ENCODE results near the gene IFI27L2.

- no peak for TF ChIP-seq EZH2phosphoT487 (IDR thresholded peaks at IDR 0.05; ENCODE audit: insufficient read depth, low read depth)
- TF ChIP-seq EZH2 (IDR thresholded peaks at IDR 0.05; ENCODE audit: insufficient read depth, poor library complexity, severe bottlenecking): no peak
These were observed 30.9 kb downstream of the IFI27L2 start for GRCh38 chr14:94098326-94098992.
